CD14-positive monocyte (primary cell): ENCODE results near the gene PGAM4. TPM values are rescaled to one million over a fixed set of nuclear protein-coding genes. Genes with fewer than 3 reads are reported as not detected.

ENCODE experiments used
- DNase-seq, 3 donors: peaks; one replicate each; pipeline ENCODE4 v3.0.0-alpha.2; 2011 to 2022
- H2AFZ ChIP-seq: 2 replicates; pipeline ENCODE4 v1.6.0; 2012; ENCODE audit warnings: mild to moderate bottlenecking, low read depth, low read length, inconsistent platforms; ENCODE audit not compliant: insufficient read depth, poor library complexity, severe bottlenecking
- H3K27ac ChIP-seq, 2 donors: 1 replicate in 1 of 2; 2 replicates in 1 of 2; pipeline ENCODE4 v1.5.1; 2012 to 2013; ENCODE audit warnings: low read length in 2 of 2, control low read depth in 1 of 2, inconsistent platforms in 1 of 2, low read depth in 1 of 2, mild to moderate bottlenecking in 1 of 2
- H3K27me3 ChIP-seq, 2 donors: one replicate each; pipeline versions ENCODE4 v1.6.0 to v1.6.1; 2011 to 2013; ENCODE audit warnings: low read length in 2 of 2; ENCODE audit not compliant: control insufficient read depth in 2 of 2, insufficient read depth in 2 of 2
- H3K36me3 ChIP-seq, 2 donors: replicated peaks in 1 of 2; 1 replicate in 1 of 2; 2 replicates in 1 of 2; pipeline versions ENCODE4 v1.5.1 to v1.6.1; 2012 to 2013; ENCODE audit warnings: low read length in 2 of 2, control low read depth in 1 of 2, inconsistent platforms in 1 of 2, mild to moderate bottlenecking in 1 of 2; ENCODE audit not compliant: insufficient read depth in 2 of 2, control insufficient read depth in 1 of 2
- H3K4me1 ChIP-seq, 2 donors: 1 replicate in 1 of 2; 2 replicates in 1 of 2; pipeline versions ENCODE4 v1.5.1 to v1.6.1; 2012 to 2013; ENCODE audit warnings: low read length in 2 of 2, control low read depth in 1 of 2, inconsistent platforms in 1 of 2, mild to moderate bottlenecking in 1 of 2, moderate library complexity in 1 of 2; ENCODE audit not compliant: insufficient read depth in 2 of 2, control insufficient read depth in 1 of 2
- H3K4me2 ChIP-seq: replicated peaks from 2 replicates; pipeline ENCODE3; 2012; ENCODE audit warnings: low read length, moderate library complexity, mild to moderate bottlenecking; ENCODE audit not compliant: poor library complexity, severe bottlenecking; ENCODE audit errors: extremely low read depth
- H3K4me3 ChIP-seq, 3 experiments: fragments of 200-600 bp in 1 of 3; sonication (generic) in 1 of 3; replicated peaks in 1 of 3; 1 replicate in 2 of 3; 2 replicates in 1 of 3; pipeline ENCODE4 v1.5.1; 2011 to 2013; ENCODE audit warnings: low read length in 3 of 3, mild to moderate bottlenecking in 3 of 3, control low read depth in 2 of 3, low read depth in 2 of 3, inconsistent platforms in 1 of 3, moderate library complexity in 1 of 3
- H3K79me2 ChIP-seq: 2 replicates; pipeline ENCODE4 v1.6.0; 2012; ENCODE audit warnings: mild to moderate bottlenecking, control low read depth, inconsistent platforms, low read length, moderate library complexity; ENCODE audit not compliant: insufficient read depth
- H3K9ac ChIP-seq: 2 replicates; pipeline ENCODE4 v1.6.0; 2017; ENCODE audit warnings: low read length, mild to moderate bottlenecking; ENCODE audit not compliant: insufficient read depth, poor library complexity, severe bottlenecking
- H3K9me3 ChIP-seq, 2 donors: replicated peaks in 1 of 2; 1 replicate in 1 of 2; 2 replicates in 1 of 2; pipeline versions ENCODE4 v1.5.1 to v1.6.1; 2012 to 2013; ENCODE audit warnings: low read length in 2 of 2, control low read depth in 1 of 2; ENCODE audit not compliant: control insufficient read depth in 1 of 2, insufficient read depth in 1 of 2
- H4K20me1 ChIP-seq: 2 replicates; pipeline ENCODE4 v1.6.0; 2012; ENCODE audit warnings: mild to moderate bottlenecking, low read length, control low read depth, moderate library complexity; ENCODE audit not compliant: insufficient read depth
- H3K27ac Mint-ChIP-seq, 7 donors: one replicate each; pipeline ENCODE4 v1.8.0; 2020; ENCODE audit warnings: mild to moderate bottlenecking in 7 of 7, mixed read lengths in 7 of 7, moderate library complexity in 6 of 7, inconsistent platforms in 2 of 7
- H3K27me3 Mint-ChIP-seq, 3 donors: one replicate each; pipeline ENCODE4 v1.8.0; 2021 to 2022; ENCODE audit warnings: low read depth in 3 of 3, mild to moderate bottlenecking in 3 of 3, mixed read lengths in 3 of 3, moderate library complexity in 3 of 3, inconsistent platforms in 1 of 3
- H3K36me3 Mint-ChIP-seq, 2 donors: one replicate each; pipeline ENCODE4 v1.8.0; 2020; ENCODE audit warnings: mixed read lengths in 2 of 2, inconsistent platforms in 1 of 2, mild to moderate bottlenecking in 1 of 2
- H3K4me1 Mint-ChIP-seq: one replicate; pipeline ENCODE4 v1.8.0; 2020; ENCODE audit warnings: mild to moderate bottlenecking, mixed read lengths
- H3K4me3 Mint-ChIP-seq, 2 donors: one replicate each; pipeline ENCODE4 v1.8.0; 2020; ENCODE audit warnings: mild to moderate bottlenecking in 2 of 2, mixed read lengths in 2 of 2, moderate library complexity in 1 of 2
- H3K9me3 Mint-ChIP-seq, 7 donors: one replicate each; pipeline ENCODE4 v1.8.0; 2020 to 2022; ENCODE audit warnings: mixed read lengths in 7 of 7, mild to moderate bottlenecking in 6 of 7, moderate library complexity in 6 of 7, inconsistent platforms in 2 of 7
- CTCF ChIP-seq: fragments of 200-600 bp; IDR thresholded peaks from one replicate; pipeline ENCODE4 v1.8.0; 2022; ENCODE audit warnings: antibody characterized with exemption, mild to moderate bottlenecking
- WGBS: methylation state at CpG from one replicate; pipeline ENCODE4 v1.1.5; 2013; ENCODE audit warnings: missing lambda C conversion rate; ENCODE audit not compliant: insufficient coverage; 5-methylcytosine and 5-hydroxymethylcytosine counted together
- intact Hi-C, 2 donors: fragments of 100-400 bp; cut with micrococcal nuclease; formaldehyde crosslinking; loops; one replicate each; pipeline versions ENCODE4 v1.15.0 to v1.15.1; 2023
- polyA plus RNA-seq, 3 donors: library from polyadenylated mRNA; depleted of rRNA in 1 of 3; unstranded in 2 of 3; stranded (reverse) in 1 of 3; fragments of 300-500 nt in 2 of 3; fragments of >200 nt in 1 of 3; fragmentation: Illumina TruSeq in 2 of 3; gene quantifications; 1 replicate in 2 of 3; 2 replicates in 1 of 3; pipeline ENCODE4 v1.2.3, GENCODE V29; 2012 to 2021

The PGAM4 gene
- polyA plus RNA-seq, 3 donors = not detected

DNA sequence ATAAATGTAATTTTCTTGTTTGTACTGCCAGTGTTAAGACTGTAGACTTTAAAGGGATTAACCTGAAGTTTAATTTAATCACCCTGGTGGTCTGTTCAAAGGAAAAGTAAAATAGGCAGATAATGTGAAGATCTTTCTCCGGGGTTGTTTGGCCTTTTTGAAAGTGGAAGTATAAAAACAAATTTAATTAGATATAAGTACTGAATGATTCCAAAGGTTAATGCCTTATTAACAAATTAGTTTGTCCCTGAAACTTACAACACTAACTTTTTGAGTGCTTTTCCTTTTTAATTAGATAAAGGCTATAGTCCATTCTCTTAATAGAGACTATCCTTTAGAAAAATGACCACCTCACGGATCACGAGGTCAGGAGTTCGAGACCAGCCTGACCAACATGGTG is 10.4 kb upstream of the PGAM4 start:
- H3K27me3 ChIP-seq = no peaks in the 10 kb centered on the region
- H3K4me3 Mint-ChIP-seq = no peak overlapping the region
- WGBS = no CpG with 5 or more reads among the region's 4 CpGs
- no peak overlapping the region for H3K9ac ChIP-seq
- H2AFZ ChIP-seq = no peak overlapping the region
- no peaks in the 10 kb centered on the region for H3K4me1 Mint-ChIP-seq
- no peak for DNase-seq
- H3K27ac Mint-ChIP-seq = no peak overlapping the region
- intact Hi-C loops = no loop called here
- H3K4me3 ChIP-seq = no peak overlapping the region
- no peaks in the 10 kb centered on the region for H3K4me1 ChIP-seq
- H3K36me3 Mint-ChIP-seq = peaks cover 0 to 8% of the 10 kb centered on the region in 2 donors
- H3K4me2 ChIP-seq = no peak overlapping the region
- no peaks in the 10 kb centered on the region for H3K9me3 ChIP-seq
- TF ChIP-seq CTCF = no peak
- H3K9me3 Mint-ChIP-seq = no peaks in the 10 kb centered on the region
- H3K36me3 ChIP-seq = no peaks in the 10 kb centered on the region
- H3K27me3 Mint-ChIP-seq = no peaks in the 10 kb centered on the region
- H3K27ac ChIP-seq = no peak overlapping the region
- H4K20me1 ChIP-seq = no peaks in the 10 kb centered on the region
- H3K79me2 ChIP-seq = no peaks in the 10 kb centered on the region

GRCh38 chrX:77977518-77977917 is 8.1 kb upstream of the PGAM4 start:
- no peaks in the 10 kb centered on the region for H3K4me1 ChIP-seq
- no CpG with 5 or more reads among the region's 1 CpG for WGBS
- no peaks in the 10 kb centered on the region for H3K9me3 ChIP-seq
- Mint-ChIP-seq H3K27me3 (no peaks in the 10 kb centered on the region), H3K27ac (no peak overlapping the region), H3K36me3 (peaks cover 2 to 11% of the 10 kb centered on the region in 2 donors), H3K9me3 (no peaks in the 10 kb centered on the region), H3K4me3 (no peak overlapping the region), H3K4me1 (no peaks in the 10 kb centered on the region)
- no peaks in the 10 kb centered on the region for H3K36me3 ChIP-seq
- H3K4me3 ChIP-seq = no peak overlapping the region
- no peaks in the 10 kb centered on the region for H4K20me1 ChIP-seq
- no peak overlapping the region for H3K9ac ChIP-seq
- no peaks in the 10 kb centered on the region for H3K79me2 ChIP-seq
- no peak for TF ChIP-seq CTCF
- intact Hi-C loops = no loop called here
- no peaks in the 10 kb centered on the region for H3K27me3 ChIP-seq
- H3K27ac ChIP-seq = no peak overlapping the region
- no peak overlapping the region for H3K4me2 ChIP-seq
- DNase-seq = no peak
- H2AFZ ChIP-seq = no peak overlapping the region
